ENCODE results near the gene SNX10.

GRCh38 chr7:26372704-26373103 lies 81.0 kb downstream of the SNX10 start:
- TF ChIP-seq CTCF (IDR thresholded peaks at IDR 0.05): no peak
- no peak for TF ChIP-seq POLR2A (IDR thresholded peaks at IDR 0.05)
